ENCODE measurements around the gene ATP7B.

GRCh38 chr13:51999510-51999911, 11.7 kb downstream of the ATP7B start:
- no peak for TF ChIP-seq EGR1 (IDR thresholded peaks at IDR 0.05)
- TF ChIP-seq EP300 (IDR thresholded peaks at IDR 0.05; ENCODE audit: borderline replicate concordance): no peak
